ENCODE results near the gene JMJD7.

Gene JMJD7

DNA sequence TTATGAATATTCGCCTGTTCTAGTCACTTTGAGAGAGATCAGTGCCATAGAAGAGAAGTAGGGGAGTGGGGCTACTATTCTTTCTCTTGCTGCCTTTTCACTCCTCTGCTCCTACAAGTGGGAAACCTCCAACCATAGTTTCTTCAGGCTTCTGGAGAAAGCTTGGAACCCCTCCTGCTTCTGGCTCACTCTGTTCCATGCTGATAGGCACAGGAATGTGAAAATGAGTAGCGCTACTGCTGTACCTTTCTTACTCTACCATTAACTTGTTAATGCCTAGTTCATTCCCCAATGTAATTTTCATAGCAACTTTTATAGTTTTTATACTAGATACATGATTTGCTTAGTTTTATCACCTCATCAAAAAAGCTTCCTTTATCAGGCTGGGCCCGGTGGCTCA, 26.7 kb upstream of the JMJD7 start:
- no peak for DNase-seq (ENCODE audit: low spot score)

DNA sequence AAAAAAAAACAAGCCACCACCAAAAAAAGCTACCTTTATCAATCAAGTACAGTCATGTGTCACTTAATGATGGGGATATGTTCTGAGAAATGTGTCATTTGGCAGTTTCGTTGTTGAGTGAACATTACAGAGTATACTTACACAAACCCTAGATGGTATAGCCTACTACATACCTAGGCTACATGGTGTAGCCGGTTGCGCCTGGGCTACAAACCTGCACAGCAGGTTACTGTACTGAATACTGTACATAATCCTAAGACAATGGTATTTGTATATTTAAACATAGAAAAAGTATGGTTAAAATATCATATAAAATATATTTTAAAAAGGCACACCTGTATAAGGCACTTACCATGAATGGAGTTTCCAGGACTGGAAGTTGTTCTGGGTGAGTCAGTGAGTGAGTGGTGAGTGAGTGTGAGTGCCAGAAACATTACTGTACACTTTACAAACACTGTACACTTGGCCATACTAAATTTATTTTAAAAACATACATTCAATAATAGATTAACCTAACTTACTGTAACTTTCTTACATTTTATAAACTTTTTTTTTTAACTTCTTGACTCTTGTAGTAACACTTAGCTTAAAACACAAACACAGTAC, 25.9 kb upstream of the JMJD7 start:
- DNase-seq (ENCODE audit: low spot score), result no peak

- no peak for DNase-seq (ENCODE audit: low spot score)
Observed at GRCh38 chr15:41804361-41804760, 23.5 kb upstream of the JMJD7 start.

- no peak for DNase-seq (ENCODE audit: low spot score)
Observed at GRCh38 chr15:41804916-41805666, 22.8 kb upstream of the JMJD7 start.

DNA sequence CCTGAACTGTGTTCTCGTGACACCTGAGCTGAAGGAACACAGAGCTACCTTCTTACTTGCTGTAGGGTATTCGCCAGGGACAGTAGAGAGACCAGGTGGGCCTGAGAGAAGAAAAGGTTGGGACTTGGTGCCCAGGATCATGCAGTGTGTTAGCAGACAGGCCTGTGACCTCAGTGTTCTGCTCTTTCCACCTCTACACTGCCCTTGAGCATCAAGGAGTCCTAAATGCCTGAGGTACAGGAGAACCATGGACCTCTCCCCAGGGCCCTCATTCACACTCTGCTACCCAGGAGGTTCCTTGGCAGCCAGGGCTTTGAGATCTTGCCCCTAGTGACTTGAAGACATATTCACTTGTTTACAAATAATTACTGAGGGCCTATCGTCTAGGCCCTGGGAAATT, 22.2 kb upstream of the JMJD7 start:
- DNase-seq (ENCODE audit: low spot score), result no peak

DNA sequence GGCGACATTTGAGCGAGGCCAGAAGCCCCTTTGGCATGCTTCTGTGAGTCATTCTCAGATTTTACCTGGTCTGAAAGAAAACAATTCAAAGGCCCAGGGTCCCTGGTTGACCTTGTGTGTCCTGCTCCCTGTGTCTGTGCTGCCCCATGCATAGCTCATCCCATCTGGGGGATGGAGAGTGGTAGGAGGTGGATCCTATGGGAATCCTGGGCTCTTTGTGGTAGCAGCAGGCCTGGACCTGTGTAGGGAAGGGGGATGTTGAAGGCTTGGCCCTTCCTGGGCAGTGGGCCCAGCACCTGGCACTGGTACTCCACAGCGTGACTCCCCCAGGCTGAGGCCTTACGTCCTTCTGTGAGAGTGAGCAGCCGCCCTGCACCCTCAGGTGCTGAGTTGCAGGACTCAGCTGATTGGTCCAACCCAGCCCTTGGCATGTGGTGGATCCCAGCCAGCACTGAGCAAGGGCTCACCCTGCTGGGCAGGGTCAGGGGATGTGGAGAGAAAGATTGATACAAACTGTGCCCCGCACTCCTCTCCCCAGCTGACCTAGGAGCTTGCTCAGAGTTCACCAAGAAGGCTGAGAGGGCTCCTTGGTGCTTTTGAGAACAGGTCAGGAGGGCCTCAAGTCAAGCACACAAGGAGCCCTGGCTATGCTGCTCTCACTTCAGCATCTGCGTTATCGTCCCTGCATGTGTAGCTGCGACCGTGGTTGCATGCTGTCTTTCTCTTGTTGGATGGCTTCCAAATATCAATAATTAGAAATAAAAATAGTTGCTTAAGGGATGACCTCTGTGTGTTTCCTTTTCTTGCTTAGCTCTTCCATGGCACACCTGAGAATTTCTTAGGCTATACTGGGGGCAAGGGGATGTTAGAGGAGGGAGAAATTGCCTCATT, 21.4 kb upstream of the JMJD7 start:
- DNase-seq (ENCODE audit: low spot score), result no peak

DNA sequence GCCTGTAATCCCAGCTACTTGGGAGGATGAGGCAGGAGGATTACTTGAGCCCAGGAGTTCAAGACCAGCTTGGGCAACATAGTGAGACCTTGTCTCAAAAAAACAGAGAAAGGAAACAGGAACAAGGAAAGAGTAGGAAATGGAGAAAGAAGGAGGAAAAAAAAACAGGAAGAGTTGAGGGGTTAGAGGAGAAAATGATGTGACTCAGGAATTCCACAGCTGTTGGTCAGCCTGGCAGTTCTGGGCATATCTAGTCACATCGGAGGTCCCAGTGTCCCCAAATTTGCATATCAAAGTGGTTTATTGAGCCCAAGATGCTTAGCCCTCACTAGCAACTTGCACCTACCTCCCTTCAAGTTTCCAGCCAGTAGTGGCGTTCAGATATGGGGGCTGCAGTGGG, 18.8 kb upstream of the JMJD7 start:
- DNase-seq (ENCODE audit: low spot score), result no peak

DNA sequence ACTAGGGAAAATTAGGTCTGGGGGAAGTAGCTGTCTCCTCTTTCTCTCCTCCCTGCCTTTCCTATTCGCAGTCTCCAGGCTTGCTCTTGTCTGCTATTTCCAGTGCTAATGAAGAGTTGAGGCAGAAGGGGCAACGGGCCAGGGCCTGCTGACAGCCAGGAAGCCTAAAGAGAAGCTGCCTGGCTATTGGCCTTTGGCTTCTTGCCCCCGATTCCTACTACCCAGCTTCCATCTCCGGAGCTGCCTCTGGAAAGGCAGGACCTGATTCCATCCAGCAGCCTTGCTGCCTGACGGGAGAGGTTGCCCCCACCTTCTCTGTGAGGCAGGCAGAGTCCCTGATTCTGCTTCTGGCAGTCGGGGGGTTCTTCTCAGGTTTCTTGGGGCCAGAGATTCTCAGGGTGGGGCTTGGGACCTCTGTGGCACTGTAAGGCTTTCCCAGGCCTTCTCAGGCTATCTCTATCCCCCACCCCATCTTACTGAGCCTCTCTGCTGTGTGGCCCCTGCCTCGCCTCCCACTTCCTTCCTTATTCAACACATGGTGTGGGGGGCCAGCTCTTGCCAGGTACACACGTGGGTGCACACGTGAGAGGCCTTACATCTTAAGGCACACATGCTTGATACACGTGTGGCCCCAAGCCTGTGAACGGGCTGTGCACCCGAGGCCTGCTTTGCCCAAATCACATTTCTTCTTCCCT, 18.2 kb upstream of the JMJD7 start:
- no peak for DNase-seq (ENCODE audit: low spot score)

DNA sequence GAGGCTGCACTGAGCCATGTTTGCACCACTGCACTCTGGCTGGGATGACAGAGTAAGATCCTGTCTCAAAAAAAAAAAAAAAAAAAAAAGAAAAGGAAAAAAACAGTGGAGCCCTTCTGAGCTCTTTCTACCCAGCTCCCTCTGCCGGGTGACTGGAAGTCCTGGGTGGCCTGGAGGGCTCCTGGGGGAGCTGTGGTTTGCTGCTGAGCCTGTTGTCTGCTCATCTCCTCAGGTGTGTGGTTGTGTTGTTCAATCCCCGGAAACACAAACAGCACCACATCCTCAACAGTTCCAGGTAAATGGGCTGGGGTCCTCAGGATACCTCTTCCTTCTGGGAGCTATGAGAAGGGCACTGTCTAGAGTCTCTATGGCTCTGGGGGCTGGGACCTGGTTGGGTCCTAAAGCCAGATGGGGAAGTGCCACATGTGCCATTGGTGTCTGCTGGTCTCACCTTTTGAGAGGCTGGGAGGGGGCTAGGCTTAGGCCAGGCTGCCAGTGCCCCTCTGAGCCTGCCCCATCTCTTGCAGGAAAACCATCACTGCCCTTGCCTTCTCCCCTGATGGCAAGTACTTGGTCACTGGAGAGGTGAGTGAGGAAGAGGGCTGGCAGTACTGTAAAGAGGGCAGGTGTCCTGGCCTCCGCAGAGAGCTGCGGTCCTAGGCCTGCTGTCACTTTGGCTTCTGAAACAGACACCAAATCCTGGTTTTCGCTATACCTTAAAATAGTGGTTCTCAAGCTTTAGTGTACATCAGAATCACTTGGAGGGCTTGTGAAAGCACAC, 17.1 kb upstream of the JMJD7 start:
- no peak for DNase-seq (ENCODE audit: low spot score)

DNA sequence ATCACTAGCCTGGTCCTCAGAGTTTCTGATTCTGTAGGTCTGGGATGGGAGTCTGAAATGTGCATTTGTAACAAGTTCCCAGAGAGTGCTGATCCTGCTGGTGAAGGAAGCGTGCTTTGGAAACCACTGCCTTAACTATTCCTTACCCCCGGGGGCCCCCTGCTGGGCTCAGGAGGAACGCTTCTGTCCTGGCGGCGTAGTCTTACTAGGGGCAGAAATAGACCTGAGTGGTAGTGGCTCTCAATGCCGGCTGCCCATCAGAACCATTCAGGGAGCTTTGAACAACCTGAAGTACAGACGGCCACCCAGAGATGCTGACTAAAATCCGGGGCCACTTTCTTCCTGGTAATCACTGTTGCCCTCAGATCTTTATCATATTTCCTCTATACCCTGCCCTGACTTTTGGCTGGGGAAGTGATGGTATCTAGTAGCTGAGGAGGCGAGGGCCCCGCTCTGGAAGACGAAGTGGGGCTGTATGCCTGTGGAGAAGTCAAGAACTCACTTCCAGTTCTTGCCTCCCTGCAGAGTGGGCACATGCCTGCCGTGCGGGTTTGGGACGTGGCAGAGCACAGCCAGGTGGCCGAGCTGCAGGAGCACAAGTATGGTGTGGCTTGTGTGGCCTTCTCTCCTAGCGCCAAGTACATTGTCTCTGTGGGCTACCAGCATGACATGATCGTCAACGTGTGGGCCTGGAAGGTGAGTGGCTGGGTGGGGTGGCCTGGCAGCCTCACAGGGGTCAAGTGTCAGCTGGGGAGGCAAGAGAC, 16.3 kb upstream of the JMJD7 start:
- DNase-seq (ENCODE audit: low spot score), result peak; percentile 70

DNA sequence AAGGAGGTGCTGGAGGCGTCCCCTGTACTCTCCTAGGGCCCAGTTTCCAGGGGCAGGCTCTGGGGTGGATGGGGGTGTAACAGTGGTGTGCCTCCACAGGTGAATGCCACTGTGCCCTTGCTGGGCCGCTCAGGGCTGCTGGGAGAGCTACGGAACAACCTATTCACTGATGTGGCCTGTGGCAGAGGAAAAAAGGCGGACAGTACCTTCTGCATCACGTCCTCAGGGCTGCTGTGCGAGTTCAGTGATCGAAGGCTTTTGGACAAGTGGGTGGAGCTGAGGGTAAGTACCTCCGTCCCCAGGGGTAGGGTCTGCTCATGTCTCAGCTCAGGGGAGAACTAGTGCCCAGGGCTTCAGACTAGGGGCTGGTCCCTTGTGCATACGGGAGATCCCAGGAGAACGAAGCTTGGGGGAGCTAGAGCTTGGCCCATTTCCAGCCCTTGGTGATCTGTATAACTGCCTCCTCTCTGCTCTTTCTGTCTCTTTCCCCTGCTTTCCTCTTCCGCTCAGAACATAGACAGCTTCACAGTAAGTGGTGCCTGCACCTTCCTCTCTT, 15.0 kb upstream of the JMJD7 start:
- DNase-seq (ENCODE audit: low spot score), result no peak

- DNase-seq (ENCODE audit: low spot score), result no peak
Observed at GRCh38 chr15:41813426-41813825, 14.5 kb upstream of the JMJD7 start.

DNA sequence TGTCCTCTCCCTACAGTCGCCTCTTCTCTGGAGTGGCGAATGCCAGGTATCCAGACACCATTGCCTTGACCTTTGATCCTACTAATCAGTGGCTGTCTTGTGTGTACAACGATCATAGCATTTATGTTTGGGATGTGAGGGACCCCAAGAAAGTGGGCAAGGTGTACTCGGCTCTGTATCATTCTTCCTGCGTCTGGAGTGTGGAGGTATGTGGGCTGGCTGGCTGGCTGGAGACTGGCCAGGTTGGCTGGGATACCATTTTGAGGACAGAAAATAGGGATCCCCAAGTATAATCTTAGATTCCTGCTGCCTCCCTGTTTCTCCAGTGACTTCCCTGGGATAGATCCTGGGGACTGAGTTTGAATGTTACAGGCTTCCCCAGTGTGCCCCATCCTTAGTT, 13.4 kb upstream of the JMJD7 start:
- no peak for DNase-seq (ENCODE audit: low spot score)

DNA sequence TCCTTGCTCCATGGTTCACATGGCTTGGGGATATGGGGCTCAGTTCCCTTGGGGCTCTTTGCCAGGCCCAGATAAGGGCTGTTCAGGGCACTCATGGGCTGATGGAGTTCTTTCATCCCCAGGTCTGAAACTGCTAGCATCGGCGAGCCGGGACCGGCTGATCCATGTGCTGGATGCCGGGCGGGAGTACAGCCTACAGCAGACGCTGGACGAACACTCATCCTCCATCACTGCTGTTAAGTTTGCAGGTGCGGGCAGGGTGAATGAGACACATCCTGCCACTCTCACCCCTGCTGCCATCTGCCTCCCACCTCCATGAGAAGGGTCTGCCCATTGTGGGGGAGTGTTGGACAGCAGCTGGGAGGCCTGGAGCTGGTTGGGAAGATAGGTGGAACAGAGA, 11.1 kb upstream of the JMJD7 start:
- no peak for DNase-seq (ENCODE audit: low spot score)

DNA sequence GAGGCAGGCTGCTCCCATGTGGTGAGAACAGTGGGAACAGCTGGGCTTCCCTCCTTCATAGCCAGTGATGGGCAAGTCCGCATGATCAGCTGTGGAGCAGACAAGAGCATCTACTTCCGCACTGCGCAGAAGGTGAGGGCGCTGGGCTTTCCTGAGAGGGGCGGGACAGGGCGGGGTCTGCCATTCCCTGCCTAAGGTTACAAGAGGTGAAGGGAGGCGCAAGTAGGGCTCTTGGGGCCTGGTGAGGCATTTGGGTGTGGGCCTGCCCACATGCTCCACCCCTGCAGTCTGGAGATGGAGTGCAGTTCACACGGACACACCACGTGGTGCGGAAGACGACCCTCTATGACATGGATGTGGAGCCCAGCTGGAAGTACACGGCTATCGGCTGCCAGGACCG, 10.6 kb upstream of the JMJD7 start:
- DNase-seq (ENCODE audit: low spot score), result no peak

GRCh38 chr15:41817781-41818180, 10.1 kb upstream of the JMJD7 start:
- DNase-seq (ENCODE audit: low spot score), result no peak

- no peak for DNase-seq (ENCODE audit: low spot score)
Observed at GRCh38 chr15:41819455-41820050, 8.3 kb upstream of the JMJD7 start.

DNA sequence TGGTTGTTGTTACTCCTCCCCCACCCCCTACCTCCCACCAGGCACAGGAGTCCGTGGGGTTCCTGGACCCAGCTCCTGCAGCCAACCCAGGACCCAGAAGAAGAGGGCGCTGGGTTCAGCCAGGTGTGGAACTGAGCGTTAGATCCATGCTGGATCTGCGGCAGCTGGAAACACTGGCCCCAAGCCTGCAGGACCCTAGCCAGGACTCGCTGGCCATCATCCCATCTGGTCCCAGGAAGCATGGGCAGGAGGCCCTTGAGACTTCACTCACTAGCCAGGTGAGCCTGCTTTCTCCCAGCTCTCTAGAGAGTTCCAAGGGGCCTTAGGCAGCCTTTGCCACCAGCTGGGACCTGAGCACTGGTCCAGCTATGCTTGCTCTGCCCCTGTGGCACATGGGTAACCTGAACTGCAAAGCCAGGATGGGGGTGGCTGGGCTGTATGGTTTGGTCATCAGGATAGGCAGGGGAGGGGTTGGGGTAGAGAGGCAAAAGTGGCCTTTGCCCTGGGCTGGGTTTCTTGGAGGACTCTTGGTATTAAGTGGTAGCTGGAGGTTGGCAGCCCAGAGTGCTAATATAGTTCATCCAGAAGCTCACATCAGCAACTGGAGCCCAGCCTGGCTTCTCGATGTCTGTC, 7.0 kb upstream of the JMJD7 start:
- no peak for DNase-seq (ENCODE audit: low spot score)

GRCh38 chr15:41821831-41822230, 6.1 kb upstream of the JMJD7 start:
- no peak for DNase-seq (ENCODE audit: low spot score)

GRCh38 chr15:41822471-41822870, 5.4 kb upstream of the JMJD7 start:
- DNase-seq (ENCODE audit: low spot score), result no peak
